SU-DHL-6 (cell line): ENCODE results near the gene MADCAM1.

Experiments
- H2AFZ ChIP-seq: fragments of 200-600 bp; sonication (generic); 2 replicates; pipeline ENCODE4 v1.6.1; 2014; ENCODE audit warnings: low read depth, mild to moderate bottlenecking, moderate library complexity, mixed read lengths, antibody characterized with exemption, low read length; ENCODE audit not compliant: severe bottlenecking
- H3F3A ChIP-seq: fragments of 200-600 bp; shearing (Covaris generic); 2 replicates; pipeline ENCODE4 v1.6.0; 2016; ENCODE audit warnings: antibody characterized with exemption, mild to moderate bottlenecking; ENCODE audit not compliant: insufficient read depth
- H3K27ac ChIP-seq: fragments of 200-600 bp; sonication (generic); 2 replicates; pipeline ENCODE4 v1.5.1; 2016; ENCODE audit warnings: low read depth, mild to moderate bottlenecking, low read length, moderate library complexity, mixed read lengths
- H3K27me3 ChIP-seq: fragments of 200-600 bp; sonication (generic), shearing (Covaris generic); 2 replicates; pipeline ENCODE4 v1.6.0; 2014; ENCODE audit warnings: mild to moderate bottlenecking, low read length
- H3K36me3 ChIP-seq: fragments of 200-600 bp; sonication (generic); 2 replicates; pipeline ENCODE4 v1.6.1; 2014; ENCODE audit warnings: mild to moderate bottlenecking, low read length, mixed read lengths
- H3K4me2 ChIP-seq: fragments of 300-600, 200-600 bp; shearing (Covaris generic), sonication (generic); 2 replicates; pipeline ENCODE4 v1.6.0; 2014; ENCODE audit warnings: low read length, low read depth, mild to moderate bottlenecking; ENCODE audit not compliant: poor library complexity, severe bottlenecking
- H3K4me3 ChIP-seq: fragments of 200-600 bp; sonication (generic); 2 replicates; pipeline ENCODE4 v1.5.1; 2014; ENCODE audit warnings: antibody characterized with exemption, low read length, mild to moderate bottlenecking, mixed read lengths; ENCODE audit not compliant: insufficient read depth, poor library complexity, severe bottlenecking
- H3K79me2 ChIP-seq: fragments of 200-600 bp; sonication (generic); 2 replicates; pipeline ENCODE4 v1.6.1; 2014; ENCODE audit warnings: mild to moderate bottlenecking, low read length, moderate library complexity; ENCODE audit not compliant: insufficient read depth
- H3K9ac ChIP-seq: fragments of 200-600 bp; sonication (generic); 2 replicates; pipeline ENCODE4 v1.7.0; 2014; ENCODE audit warnings: mild to moderate bottlenecking, low read length
- H3K9me2 ChIP-seq: fragments of 200-600 bp; sonication (generic); replicated peaks from 2 replicates; pipeline ENCODE4 v1.6.1; 2014; ENCODE audit warnings: low read length; ENCODE audit not compliant: insufficient read depth
- H3K9me3 ChIP-seq: fragments of 200-600 bp; sonication (generic); 2 replicates; pipeline ENCODE4 v1.6.1; 2014; ENCODE audit warnings: low read length, mixed read lengths; ENCODE audit not compliant: insufficient read depth
- H4K20me1 ChIP-seq: fragments of 200-600 bp; sonication (generic); 2 replicates; pipeline ENCODE4 v1.6.1; 2014; ENCODE audit warnings: low read depth, mild to moderate bottlenecking, antibody characterized with exemption, low read length, moderate library complexity, mixed read lengths
- CTCF ChIP-seq: fragments of 200-600 bp; sonication (generic); IDR thresholded peaks from one replicate; pipeline ENCODE4 v1.5.1; 2017; ENCODE audit warnings: antibody characterized with exemption, mild to moderate bottlenecking, low read length, moderate library complexity; ENCODE audit not compliant: insufficient read depth, poor library complexity, severe bottlenecking
- EZH2phosphoT487 ChIP-seq: fragments of 200-600 bp; sonication (generic), shearing (Covaris generic); conservative IDR thresholded peaks from 2 replicates; pipeline ENCODE4 v1.6.1; 2018; ENCODE audit warnings: mild to moderate bottlenecking, antibody characterized with exemption, low read length, moderate library complexity, mixed read lengths

MADCAM1 gene

GRCh38 chr19:497869-498510, 1.7 kb downstream of the MADCAM1 start:
- Histone ChIP-seq H4K20me1 (no peaks in the 10 kb centered on the region), H3K4me3 (no peak overlapping the region), H2AFZ (no peak overlapping the region), H3K27me3 (no peaks in the 10 kb centered on the region), H3K27ac (no peak overlapping the region), H3K9ac (no peak overlapping the region), H3K9me2 (no peaks in the 10 kb centered on the region), H3K9me3 (no peaks in the 10 kb centered on the region), H3K79me2 (no peaks in the 10 kb centered on the region), H3K4me2 (no peak overlapping the region), H3K36me3 (no peaks in the 10 kb centered on the region), H3F3A (no peaks in the 10 kb centered on the region)
- TF ChIP-seq CTCF (no peak), EZH2phosphoT487 (no peak)

GRCh38 chr19:498511-498891, 2.2 kb downstream of the MADCAM1 start:
- no peak overlapping the region for H3K9ac ChIP-seq
- no peak overlapping the region for H3K4me2 ChIP-seq
- H3K36me3 ChIP-seq: no peaks in the 10 kb centered on the region
- H3K9me2 ChIP-seq: no peaks in the 10 kb centered on the region
- no peak overlapping the region for H2AFZ ChIP-seq
- no peaks in the 10 kb centered on the region for H3K27me3 ChIP-seq
- TF ChIP-seq EZH2phosphoT487: no peak
- no peak for TF ChIP-seq CTCF
- H3K4me3 ChIP-seq: no peak overlapping the region
- H3K27ac ChIP-seq: no peak overlapping the region
- H4K20me1 ChIP-seq: no peaks in the 10 kb centered on the region
- no peaks in the 10 kb centered on the region for H3K9me3 ChIP-seq
- no peaks in the 10 kb centered on the region for H3K79me2 ChIP-seq
- no peaks in the 10 kb centered on the region for H3F3A ChIP-seq

GRCh38 chr19:498977-499623, 2.8 kb downstream of the MADCAM1 start:
- no peak overlapping the region for H2AFZ ChIP-seq
- no peaks in the 10 kb centered on the region for H3K27me3 ChIP-seq
- no peaks in the 10 kb centered on the region for H3K79me2 ChIP-seq
- TF ChIP-seq EZH2phosphoT487 (no peak), CTCF (no peak)
- H3K36me3 ChIP-seq: no peaks in the 10 kb centered on the region
- no peaks in the 10 kb centered on the region for H3F3A ChIP-seq
- H3K9me2 ChIP-seq: no peaks in the 10 kb centered on the region
- H4K20me1 ChIP-seq: no peaks in the 10 kb centered on the region
- H3K9me3 ChIP-seq: no peaks in the 10 kb centered on the region
- no peak overlapping the region for H3K4me2 ChIP-seq
- no peak overlapping the region for H3K27ac ChIP-seq
- no peak overlapping the region for H3K4me3 ChIP-seq
- H3K9ac ChIP-seq: no peak overlapping the region
